Measurements from ENCODE around the gene RGS12. TPM values are rescaled to one million over a fixed set of nuclear protein-coding genes. Genes with fewer than 3 reads are reported as not detected.

RGS12 gene
- total RNA-seq, 1 experiment from 2014 or later: 23.1 TPM

DNA sequence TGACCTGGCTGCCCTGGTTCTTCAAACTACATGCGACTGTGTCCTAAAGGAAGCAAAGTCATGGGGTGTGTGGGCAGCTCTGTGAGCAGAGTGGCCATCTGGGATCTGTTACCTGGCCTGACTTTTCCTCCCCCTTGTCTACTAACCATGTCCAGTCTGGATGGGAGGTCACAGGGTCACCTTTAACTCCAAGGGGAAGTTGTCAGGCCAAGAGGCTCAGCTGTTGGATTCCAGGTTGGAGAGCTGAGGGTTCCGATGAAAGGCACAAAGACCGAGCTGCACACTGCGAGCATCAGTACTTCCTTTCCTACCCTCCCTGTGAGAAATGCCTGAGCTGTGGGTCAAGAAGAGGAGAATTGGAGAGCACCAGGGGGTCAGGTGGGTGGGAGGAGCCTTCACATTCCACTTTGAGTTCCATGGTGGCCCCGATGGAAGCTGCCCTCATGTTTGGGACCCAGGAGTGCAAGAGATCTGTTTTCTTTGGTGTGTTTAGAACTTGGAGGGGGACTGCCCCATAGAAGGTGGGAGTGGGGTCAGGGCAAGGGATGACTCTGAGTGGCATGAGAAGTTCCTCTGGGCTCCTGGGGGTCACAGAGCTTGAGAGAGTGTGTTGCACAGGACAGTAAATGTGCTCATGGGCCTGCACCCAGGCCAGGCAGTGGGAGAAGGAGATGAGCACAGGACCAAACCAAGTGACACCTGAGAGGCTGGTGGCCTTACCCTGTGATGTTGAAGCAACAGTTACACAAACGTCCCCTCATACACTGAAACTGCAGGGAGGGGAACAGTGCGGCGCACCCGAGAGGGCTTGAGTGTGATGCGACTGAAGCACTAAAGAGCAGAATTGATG is 36.2 kb downstream of the RGS12 start:
- DNase-seq: no peak
- Histone ChIP-seq H3K27me3 (replicated peaks; ENCODE audit: control insufficient read depth, insufficient read depth, low read length) (no peaks in the 10 kb centered on the region), H3K4me3 (ENCODE audit: low read depth, low read length) (no peak overlapping the region), H3K36me3 (ENCODE audit: control insufficient read depth, insufficient read depth, low read length) (no peaks in the 10 kb centered on the region), H3K4me1 (no peaks in the 10 kb centered on the region), H3K9me3 (no peaks in the 10 kb centered on the region)
- H3K36me3 Mint-ChIP-seq (ENCODE audit: insufficient read depth, unreplicated experiment): no peaks in the 10 kb centered on the region
- intact Hi-C loops (cut with micrococcal nuclease; ENCODE audit: unreplicated experiment): no loop called here
- no peak overlapping the region for H3K4me3 Mint-ChIP-seq (ENCODE audit: unreplicated experiment)
- BruUV-seq (replicated peaks): no TSS peak
- no peak overlapping the region for H3K27ac Mint-ChIP-seq (ENCODE audit: unreplicated experiment)
- H3K9me3 Mint-ChIP-seq (ENCODE audit: unreplicated experiment): no peaks in the 10 kb centered on the region
- TF ChIP-seq, protein P1, sequence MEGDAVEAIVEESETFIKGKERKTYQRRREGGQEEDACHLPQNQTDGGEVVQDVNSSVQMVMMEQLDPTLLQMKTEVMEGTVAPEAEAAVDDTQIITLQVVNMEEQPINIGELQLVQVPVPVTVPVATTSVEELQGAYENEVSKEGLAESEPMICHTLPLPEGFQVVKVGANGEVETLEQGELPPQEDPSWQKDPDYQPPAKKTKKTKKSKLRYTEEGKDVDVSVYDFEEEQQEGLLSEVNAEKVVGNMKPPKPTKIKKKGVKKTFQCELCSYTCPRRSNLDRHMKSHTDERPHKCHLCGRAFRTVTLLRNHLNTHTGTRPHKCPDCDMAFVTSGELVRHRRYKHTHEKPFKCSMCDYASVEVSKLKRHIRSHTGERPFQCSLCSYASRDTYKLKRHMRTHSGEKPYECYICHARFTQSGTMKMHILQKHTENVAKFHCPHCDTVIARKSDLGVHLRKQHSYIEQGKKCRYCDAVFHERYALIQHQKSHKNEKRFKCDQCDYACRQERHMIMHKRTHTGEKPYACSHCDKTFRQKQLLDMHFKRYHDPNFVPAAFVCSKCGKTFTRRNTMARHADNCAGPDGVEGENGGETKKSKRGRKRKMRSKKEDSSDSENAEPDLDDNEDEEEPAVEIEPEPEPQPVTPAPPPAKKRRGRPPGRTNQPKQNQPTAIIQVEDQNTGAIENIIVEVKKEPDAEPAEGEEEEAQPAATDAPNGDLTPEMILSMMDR (IDR thresholded peaks at IDR 0.05; ENCODE audit: insufficient read depth in 1 of 2, low read depth in 1 of 2, low read length in 1 of 2, severe bottlenecking in 1 of 2, unreplicated experiment in 1 of 2): no peak
- no peaks in the 10 kb centered on the region for H3K4me1 Mint-ChIP-seq (ENCODE audit: low read depth, unreplicated experiment)
- H3K27me3 Mint-ChIP-seq (ENCODE audit: insufficient read depth, unreplicated experiment): no peaks in the 10 kb centered on the region
- CTCF ChIA-PET: interaction anchor here (1.2 kb wide), 1 partner anchor 152 kb away, joined by 3 read pairs; no protein-coding TSS in a partner anchor
- POLR2A ChIA-PET: no interaction called here

DNA sequence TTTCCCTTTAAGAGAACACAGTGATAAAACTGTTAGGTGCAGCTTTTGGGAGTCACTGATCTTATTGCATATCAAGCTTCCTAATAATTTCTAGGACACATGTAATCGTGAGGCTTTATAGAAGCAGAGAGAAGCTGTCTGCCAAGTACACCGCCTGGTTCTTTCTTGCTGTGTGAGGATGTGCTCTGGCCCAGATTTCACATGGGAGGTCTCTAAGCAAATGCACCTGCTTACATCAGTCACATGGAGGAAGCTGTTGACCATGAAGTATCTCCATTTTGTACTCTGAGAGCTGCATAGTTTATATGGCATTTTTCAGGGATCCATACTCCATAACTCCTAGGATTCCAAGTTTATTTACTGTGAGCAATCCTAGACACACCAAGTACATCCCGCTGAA is 37.1 kb downstream of the RGS12 start:
- ChIA-PET CTCF (interaction anchor here (1.2 kb wide), 1 partner anchor 151 kb away, joined by 3 read pairs; no protein-coding TSS in a partner anchor), POLR2A (no interaction called here)
- Mint-ChIP-seq H3K36me3 (ENCODE audit: insufficient read depth, unreplicated experiment) (no peaks in the 10 kb centered on the region), H3K9me3 (ENCODE audit: unreplicated experiment) (no peaks in the 10 kb centered on the region), H3K4me1 (ENCODE audit: low read depth, unreplicated experiment) (no peaks in the 10 kb centered on the region), H3K27ac (ENCODE audit: unreplicated experiment) (no peak overlapping the region), H3K27me3 (ENCODE audit: insufficient read depth, unreplicated experiment) (no peaks in the 10 kb centered on the region), H3K4me3 (ENCODE audit: unreplicated experiment) (no peak overlapping the region)
- no peaks in the 10 kb centered on the region for H3K9me3 ChIP-seq
- no peak overlapping the region for H3K4me3 ChIP-seq (ENCODE audit: low read depth, low read length)
- no peaks in the 10 kb centered on the region for H3K27me3 ChIP-seq (replicated peaks; ENCODE audit: control insufficient read depth, insufficient read depth, low read length)
- intact Hi-C loops (cut with micrococcal nuclease; ENCODE audit: unreplicated experiment): no loop called here
- H3K4me1 ChIP-seq: no peaks in the 10 kb centered on the region
- TF ChIP-seq, protein P1 (IDR thresholded peaks at IDR 0.05; ENCODE audit: insufficient read depth in 1 of 2, low read depth in 1 of 2, low read length in 1 of 2, severe bottlenecking in 1 of 2, unreplicated experiment in 1 of 2): no peak
- DNase-seq: no peak
- no TSS peak for BruUV-seq (replicated peaks)
- H3K36me3 ChIP-seq (ENCODE audit: control insufficient read depth, insufficient read depth, low read length): no peaks in the 10 kb centered on the region

DNA sequence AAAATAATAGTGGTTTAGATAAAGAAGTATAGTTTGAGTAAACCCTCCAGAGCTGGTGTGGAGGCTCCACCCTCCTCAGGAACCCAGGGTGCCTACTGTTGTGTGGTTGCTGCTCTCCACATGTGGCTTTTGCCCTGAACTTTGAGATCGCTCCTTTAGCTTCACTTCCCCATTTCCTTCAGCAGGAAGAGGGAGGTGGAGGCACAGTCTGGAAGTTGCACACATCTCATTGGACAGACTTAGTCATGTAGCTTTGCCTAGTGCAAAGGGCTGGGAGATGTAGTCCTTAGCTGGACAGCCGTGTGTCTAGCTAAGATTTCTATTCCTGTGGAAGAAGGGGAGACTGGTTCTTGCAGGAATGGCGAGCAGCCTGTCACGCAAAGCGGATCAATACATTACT is 37.9 kb downstream of the RGS12 start:
- POLR2A ChIA-PET: no interaction called here
- no peaks in the 10 kb centered on the region for H3K27me3 Mint-ChIP-seq (ENCODE audit: insufficient read depth, unreplicated experiment)
- no TSS peak for BruUV-seq (replicated peaks)

More for the DNA sequence above, 37.9 kb downstream of the RGS12 start:
- Mint-ChIP-seq H3K9me3 (ENCODE audit: unreplicated experiment) (no peaks in the 10 kb centered on the region), H3K36me3 (ENCODE audit: insufficient read depth, unreplicated experiment) (no peaks in the 10 kb centered on the region), H3K27ac (ENCODE audit: unreplicated experiment) (no peak overlapping the region), H3K4me3 (ENCODE audit: unreplicated experiment) (no peak overlapping the region), H3K4me1 (ENCODE audit: low read depth, unreplicated experiment) (no peaks in the 10 kb centered on the region)
- intact Hi-C loops (cut with micrococcal nuclease; ENCODE audit: unreplicated experiment): no loop called here
- TF ChIP-seq, protein P1 (IDR thresholded peaks at IDR 0.05; ENCODE audit: insufficient read depth in 1 of 2, low read depth in 1 of 2, low read length in 1 of 2, severe bottlenecking in 1 of 2, unreplicated experiment in 1 of 2): no peak
- no peaks in the 10 kb centered on the region for H3K9me3 ChIP-seq
- H3K27me3 ChIP-seq (replicated peaks; ENCODE audit: control insufficient read depth, insufficient read depth, low read length): no peaks in the 10 kb centered on the region
- CTCF ChIA-PET: no interaction called here
- DNase-seq: no peak
- no peaks in the 10 kb centered on the region for H3K4me1 ChIP-seq
- H3K36me3 ChIP-seq (ENCODE audit: control insufficient read depth, insufficient read depth, low read length): no peaks in the 10 kb centered on the region
- H3K4me3 ChIP-seq (ENCODE audit: low read depth, low read length): no peak overlapping the region

Measured in Caco-2 (cell line).